Astrocyte (in vitro differentiated cells and primary cell): Measurements from ENCODE around the gene IL10RB. TPM values are rescaled to one million over a fixed set of nuclear protein-coding genes. Genes with fewer than 3 reads are reported as not detected.

ENCODE experiments used
- DNase-seq: peaks from one replicate; pipeline ENCODE4 v3.0.0-alpha.2; 2010; ENCODE audit warnings: low read depth
- FAIRE-seq: peaks from 2 replicates; lab custom pipeline; 2011; peaks lifted over from hg19 to GRCh38; lab: Jason Lieb, UNC
- H2AFZ ChIP-seq: 2 replicates; pipeline ENCODE4 v1.6.0; 2012; ENCODE audit warnings: low read depth, low read length, inconsistent platforms
- H3K27ac ChIP-seq: 2 replicates; pipeline ENCODE4 v1.5.1; 2011; ENCODE audit warnings: low read depth, low read length, inconsistent platforms
- H3K27me3 ChIP-seq: 2 replicates; pipeline ENCODE4 v1.6.0; 2011; ENCODE audit warnings: low read length, inconsistent platforms; ENCODE audit not compliant: insufficient read depth
- H3K36me3 ChIP-seq: 2 replicates; pipeline ENCODE4 v1.5.1; 2011; ENCODE audit warnings: low read length, inconsistent platforms; ENCODE audit not compliant: insufficient read depth
- H3K4me1 ChIP-seq: 2 replicates; pipeline ENCODE4 v1.5.1; 2011; ENCODE audit warnings: low read length, inconsistent platforms; ENCODE audit not compliant: insufficient read depth
- H3K4me2 ChIP-seq: 2 replicates; pipeline ENCODE4 v1.6.0; 2012; ENCODE audit warnings: low read length, inconsistent platforms
- H3K4me3 ChIP-seq: 2 replicates; pipeline ENCODE4 v1.5.1; 2011; ENCODE audit warnings: low read depth, mild to moderate bottlenecking, low read length, inconsistent platforms; ENCODE audit not compliant: insufficient read depth
- H3K79me2 ChIP-seq: 2 replicates; pipeline ENCODE4 v1.6.0; 2012; ENCODE audit warnings: mild to moderate bottlenecking, low read length, inconsistent platforms; ENCODE audit not compliant: insufficient read depth
- H3K9ac ChIP-seq: 2 replicates; pipeline ENCODE4 v1.6.0; 2012; ENCODE audit warnings: mild to moderate bottlenecking, low read length, inconsistent platforms
- H3K9me3 ChIP-seq: 2 replicates; pipeline ENCODE4 v1.5.1; 2012; ENCODE audit warnings: low read depth, mild to moderate bottlenecking, low read length, inconsistent platforms; ENCODE audit not compliant: insufficient read depth
- H4K20me1 ChIP-seq: 2 replicates; pipeline ENCODE4 v1.6.0; 2012; ENCODE audit warnings: low read length, inconsistent platforms; ENCODE audit not compliant: insufficient read depth
- H3K27ac Mint-ChIP-seq: one replicate; pipeline ENCODE4 v1.8.0; 2021; ENCODE audit warnings: mild to moderate bottlenecking, mixed read lengths; ENCODE audit not compliant: unreplicated experiment
- H3K27me3 Mint-ChIP-seq: one replicate; pipeline ENCODE4 v1.8.0; 2021; ENCODE audit warnings: low read depth, mixed read lengths; ENCODE audit not compliant: unreplicated experiment
- H3K36me3 Mint-ChIP-seq: one replicate; pipeline ENCODE4 v1.8.0; 2021; ENCODE audit warnings: low read depth, mixed read lengths; ENCODE audit not compliant: unreplicated experiment
- H3K4me1 Mint-ChIP-seq: one replicate; pipeline ENCODE4 v1.8.0; 2021; ENCODE audit warnings: low read depth, mixed read lengths; ENCODE audit not compliant: unreplicated experiment
- H3K4me3 Mint-ChIP-seq: one replicate; pipeline ENCODE4 v1.8.0; 2021; ENCODE audit warnings: mild to moderate bottlenecking, moderate library complexity, mixed read lengths; ENCODE audit not compliant: unreplicated experiment
- H3K9me3 Mint-ChIP-seq: one replicate; pipeline ENCODE4 v1.8.0; 2021; ENCODE audit warnings: mild to moderate bottlenecking, mixed read lengths; ENCODE audit not compliant: unreplicated experiment
- CTCF ChIP-seq: IDR thresholded peaks from 2 replicates; pipeline ENCODE4 v1.5.1; 2011; ENCODE audit warnings: low read depth, mild to moderate bottlenecking, inconsistent platforms, low read length, moderate library complexity; ENCODE audit not compliant: insufficient read depth
- EZH2 ChIP-seq: IDR thresholded peaks from 2 replicates; pipeline ENCODE4 v1.6.1; 2012; ENCODE audit warnings: mild to moderate bottlenecking, low read length, inconsistent platforms; ENCODE audit not compliant: insufficient read depth
- total RNA-seq: library from RNA; stranded (reverse); gene quantifications from 2 replicates; pipeline ENCODE4 v1.2.1, GENCODE V29; 2021

The IL10RB gene
- total RNA-seq, 1 donor from 2014 or later: 14.0 TPM

- H3K27ac ChIP-seq: peak overlapping the region; percentile 66
- peaks cover 2% of the 10 kb centered on the region for H3K9me3 Mint-ChIP-seq
- H2AFZ ChIP-seq: peak overlapping the region; percentile 99
- H3K4me2 ChIP-seq: peak overlapping the region; percentile 99
- no peak for FAIRE-seq
- peak overlapping the region; percentile 92 for H3K27ac Mint-ChIP-seq
- no peaks in the 10 kb centered on the region for H3K27me3 Mint-ChIP-seq
- H3K9me3 ChIP-seq: no peaks in the 10 kb centered on the region
- H3K9ac ChIP-seq: peak overlapping the region; percentile 92
- H3K36me3 Mint-ChIP-seq: no peaks in the 10 kb centered on the region
- H3K36me3 ChIP-seq: no peaks in the 10 kb centered on the region
- H3K4me3 Mint-ChIP-seq: peak overlapping the region; percentile 95
- H4K20me1 ChIP-seq: peaks cover 9% of the 10 kb centered on the region
- peaks cover 6% of the 10 kb centered on the region for H3K4me1 ChIP-seq
- peaks cover 8% of the 10 kb centered on the region for H3K27me3 ChIP-seq
- H3K4me3 ChIP-seq: peak overlapping the region; percentile 79
- peak; percentile 56 for DNase-seq
- H3K4me1 Mint-ChIP-seq: peaks cover 40% of the 10 kb centered on the region
- peaks cover 34% of the 10 kb centered on the region for H3K79me2 ChIP-seq
- TF ChIP-seq EZH2: no peak
- TF ChIP-seq CTCF: no peak
Observed at GRCh38 chr21:33230545-33231324, 35.4 kb upstream of the IL10RB start.

GRCh38 chr21:33231526-33231925 lies 34.6 kb upstream of the IL10RB start:
- H3K27me3 ChIP-seq: peaks cover 5% of the 10 kb centered on the region
- no peak overlapping the region for H3K4me3 ChIP-seq
- H3K4me2 ChIP-seq: peak overlapping the region; percentile 2
- H3K27ac ChIP-seq: no peak overlapping the region
- H3K9me3 ChIP-seq: no peaks in the 10 kb centered on the region
- Mint-ChIP-seq H3K27ac (no peak overlapping the region), H3K9me3 (peaks cover 2% of the 10 kb centered on the region), H3K27me3 (no peaks in the 10 kb centered on the region), H3K4me3 (peak overlapping the region; percentile 95), H3K36me3 (no peaks in the 10 kb centered on the region), H3K4me1 (peaks cover 40% of the 10 kb centered on the region)
- no peak for DNase-seq
- H2AFZ ChIP-seq: no peak overlapping the region
- no peak for TF ChIP-seq EZH2
- no peak for TF ChIP-seq CTCF
- no peaks in the 10 kb centered on the region for H3K36me3 ChIP-seq
- H4K20me1 ChIP-seq: peaks cover 12% of the 10 kb centered on the region
- H3K4me1 ChIP-seq: peaks cover 6% of the 10 kb centered on the region
- H3K79me2 ChIP-seq: peaks cover 41% of the 10 kb centered on the region
- no peak overlapping the region for H3K9ac ChIP-seq
- no peak for FAIRE-seq
